SH-SY5Y (cell line): Measurements from ENCODE around the gene RTN4RL1.

Experiments used
- GATA2 ChIP-seq: IDR thresholded peaks from 2 replicates; pipeline ENCODE4 v1.6.1; 2011; ENCODE audit warnings: mild to moderate bottlenecking, low read depth, low read length
- GATA3 ChIP-seq: IDR thresholded peaks from 2 replicates; pipeline ENCODE4 v1.6.1; 2011; ENCODE audit warnings: low read depth, mild to moderate bottlenecking, low read length, moderate library complexity

RTN4RL1 gene

DNA sequence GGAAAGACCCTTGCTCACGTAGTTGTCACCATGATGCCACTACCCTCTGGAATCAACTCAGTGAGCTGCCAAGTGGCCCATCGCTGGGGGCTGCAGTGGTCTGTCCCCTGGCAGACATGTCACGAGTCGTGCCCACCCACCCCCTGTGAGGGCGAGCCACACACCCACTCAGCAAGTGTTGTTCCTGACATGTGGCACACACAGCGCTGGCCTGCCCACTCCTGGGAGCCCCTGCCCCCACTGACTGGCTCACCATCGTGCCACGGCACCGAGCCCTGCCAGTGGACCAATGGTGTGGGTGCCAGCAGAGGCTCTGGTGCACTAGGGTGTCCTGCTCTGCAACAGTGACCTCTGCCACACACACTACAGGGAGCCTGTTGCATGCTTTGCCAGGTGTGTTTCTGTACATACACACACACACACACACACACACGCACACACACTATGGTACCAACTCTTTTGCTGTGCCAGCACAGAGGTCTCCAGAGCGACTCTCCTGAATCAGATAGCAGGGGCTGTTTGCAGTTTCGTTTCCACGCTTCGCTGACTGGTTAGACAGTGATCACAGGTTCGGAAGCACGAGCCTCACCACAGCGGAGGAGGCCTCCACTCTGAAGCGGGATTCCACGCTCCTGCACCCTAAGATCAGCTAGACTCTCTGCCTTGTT lies 7.7 kb downstream of the RTN4RL1 start:
- no peak for TF ChIP-seq GATA2

DNA sequence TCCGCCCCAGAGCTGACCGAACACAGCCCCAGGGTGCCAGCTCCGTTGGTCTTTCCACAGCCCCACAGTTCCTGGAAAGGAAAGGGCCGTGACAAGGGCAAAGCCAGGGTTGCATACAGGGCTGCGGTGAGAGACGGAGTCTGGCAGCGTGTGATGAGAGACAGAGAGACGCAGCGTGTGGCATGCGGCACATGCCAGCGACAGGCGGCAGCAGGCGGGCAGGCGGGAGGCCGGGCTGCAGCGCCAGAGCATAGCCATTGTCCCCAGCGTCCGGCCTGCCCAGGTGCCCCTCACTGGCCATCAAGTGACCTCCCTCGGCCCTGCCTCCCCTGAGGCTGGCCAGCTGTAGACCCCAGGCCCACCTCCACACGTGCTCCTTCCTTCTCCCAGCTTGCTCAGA lies 8.6 kb downstream of the RTN4RL1 start:
- no peak for TF ChIP-seq GATA3
- no peak for TF ChIP-seq GATA2

DNA sequence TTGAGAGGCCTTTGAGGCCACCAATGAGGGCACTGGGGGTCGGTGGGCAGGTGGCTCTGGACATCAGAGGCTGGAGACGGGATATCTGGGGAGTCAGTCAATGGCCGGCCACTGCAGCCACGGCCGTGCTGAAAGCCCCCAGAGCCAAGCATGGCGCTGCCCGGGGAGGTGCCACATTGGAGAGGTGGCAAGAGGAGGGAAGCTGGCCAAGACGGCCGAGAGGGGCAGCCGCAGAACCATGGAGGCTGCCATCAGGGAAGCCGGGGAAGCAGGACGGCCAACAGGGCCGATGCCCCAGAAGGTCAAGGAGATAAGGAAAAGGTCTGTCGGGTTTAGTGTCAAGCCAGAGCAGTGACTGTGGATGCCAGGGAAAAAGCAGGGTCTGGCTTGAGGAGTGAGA lies 9.8 kb downstream of the RTN4RL1 start:
- TF ChIP-seq GATA3: no peak
- no peak for TF ChIP-seq GATA2

DNA sequence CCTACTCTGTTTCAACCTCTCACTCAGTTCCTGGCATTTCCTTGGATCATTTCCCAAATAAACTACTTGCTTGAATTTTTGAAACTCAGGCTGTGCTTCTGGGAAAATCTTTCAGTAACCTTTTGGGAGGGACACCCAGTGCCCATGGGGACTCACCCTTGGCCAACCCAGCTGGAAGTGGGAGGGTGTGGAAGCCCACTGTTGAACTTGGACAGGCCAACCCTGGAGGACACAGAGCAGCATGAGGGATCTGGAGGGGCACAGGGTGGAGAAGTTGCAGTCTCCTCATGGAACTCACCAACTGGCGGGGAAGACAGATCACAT lies 11.2 kb downstream of the RTN4RL1 start:
- TF ChIP-seq GATA3: no peak
- no peak for TF ChIP-seq GATA2

DNA sequence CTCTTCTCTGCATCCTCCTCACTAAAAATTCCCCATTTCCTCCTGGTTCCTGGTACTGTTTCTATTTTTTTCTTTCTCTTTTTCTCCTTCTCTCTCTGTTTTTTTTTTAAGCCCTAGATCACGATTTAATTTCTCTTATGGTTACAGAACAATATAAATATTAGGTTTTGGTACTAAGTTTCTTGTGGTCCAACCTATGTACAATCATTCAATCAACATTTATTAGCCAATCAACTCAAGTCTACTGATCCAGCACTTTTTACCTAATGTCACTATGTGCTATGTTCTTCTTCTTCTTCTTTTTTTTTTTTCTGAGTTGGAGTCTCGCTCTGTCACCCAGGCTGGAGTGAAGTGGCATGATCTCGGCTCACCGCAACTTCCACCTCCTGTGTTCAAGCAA lies 12.6 kb downstream of the RTN4RL1 start:
- no peak for TF ChIP-seq GATA3
- no peak for TF ChIP-seq GATA2

DNA sequence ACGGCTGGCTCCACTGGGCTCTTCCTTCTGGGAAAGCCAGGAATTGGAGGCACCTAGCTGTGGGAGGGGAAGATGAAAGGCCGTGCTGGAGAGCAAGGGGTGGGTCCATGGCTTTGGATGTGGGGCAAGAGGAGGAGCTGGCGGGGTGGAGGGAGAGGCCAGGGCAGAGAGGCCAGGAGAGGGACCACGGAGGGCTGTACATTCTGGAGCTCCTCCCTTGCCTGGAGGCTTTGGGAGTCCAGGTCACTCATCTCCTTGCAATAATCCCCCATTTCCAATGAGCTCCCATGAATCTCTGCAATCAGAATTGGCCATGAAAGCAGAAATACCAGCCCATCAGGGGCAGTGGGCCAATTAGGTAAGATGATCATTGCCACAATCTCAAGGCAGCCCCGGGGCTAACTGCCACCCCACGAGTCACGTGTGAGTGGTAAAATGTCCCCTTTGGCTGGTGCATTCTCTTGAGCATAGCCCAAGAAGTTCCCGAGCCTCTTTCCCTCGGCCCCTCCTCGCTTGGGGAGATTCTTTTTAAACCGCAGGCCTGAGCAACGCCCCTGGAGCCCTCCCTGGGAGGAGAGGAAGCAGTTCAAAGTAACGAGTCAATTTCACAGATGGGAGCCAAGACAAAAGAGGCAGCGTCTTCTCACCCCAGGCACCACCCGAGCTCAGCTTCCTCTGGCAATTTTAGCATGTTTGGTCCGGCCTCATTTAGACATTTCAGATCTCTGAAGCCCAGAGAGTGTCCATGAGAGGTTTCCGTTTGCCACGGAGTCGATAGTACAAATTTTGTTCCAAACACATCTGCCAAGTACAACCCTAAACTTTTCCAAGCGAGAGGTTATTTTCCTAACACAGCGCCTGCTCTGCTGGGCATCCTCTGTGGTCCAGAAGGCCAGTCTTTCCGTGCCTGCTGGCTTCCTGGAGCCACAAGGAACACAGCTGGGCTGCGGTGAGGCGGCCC lies 13.4 kb downstream of the RTN4RL1 start:
- no peak for TF ChIP-seq GATA2
- TF ChIP-seq GATA3: no peak

DNA sequence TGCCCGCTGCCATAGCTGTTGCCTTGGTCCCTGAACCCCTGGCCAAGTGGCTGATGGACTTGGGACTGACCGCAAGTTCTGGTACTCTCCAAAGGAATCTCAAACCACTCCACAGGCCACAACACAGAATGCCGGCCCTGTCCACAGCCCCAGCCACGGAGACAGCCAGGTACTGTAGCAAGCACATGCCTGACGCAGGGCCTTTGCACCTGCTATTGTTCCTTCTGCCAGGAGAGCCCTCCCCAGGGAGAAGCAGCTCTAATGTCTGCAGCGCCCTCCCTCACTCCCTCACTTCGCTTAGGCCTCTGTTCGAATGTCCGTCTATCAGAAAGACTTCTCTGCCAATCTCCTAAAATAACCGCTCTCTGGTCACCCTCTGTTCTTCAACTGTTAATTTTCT lies 15.4 kb downstream of the RTN4RL1 start:
- TF ChIP-seq GATA3 (no peak), GATA2 (no peak)

DNA sequence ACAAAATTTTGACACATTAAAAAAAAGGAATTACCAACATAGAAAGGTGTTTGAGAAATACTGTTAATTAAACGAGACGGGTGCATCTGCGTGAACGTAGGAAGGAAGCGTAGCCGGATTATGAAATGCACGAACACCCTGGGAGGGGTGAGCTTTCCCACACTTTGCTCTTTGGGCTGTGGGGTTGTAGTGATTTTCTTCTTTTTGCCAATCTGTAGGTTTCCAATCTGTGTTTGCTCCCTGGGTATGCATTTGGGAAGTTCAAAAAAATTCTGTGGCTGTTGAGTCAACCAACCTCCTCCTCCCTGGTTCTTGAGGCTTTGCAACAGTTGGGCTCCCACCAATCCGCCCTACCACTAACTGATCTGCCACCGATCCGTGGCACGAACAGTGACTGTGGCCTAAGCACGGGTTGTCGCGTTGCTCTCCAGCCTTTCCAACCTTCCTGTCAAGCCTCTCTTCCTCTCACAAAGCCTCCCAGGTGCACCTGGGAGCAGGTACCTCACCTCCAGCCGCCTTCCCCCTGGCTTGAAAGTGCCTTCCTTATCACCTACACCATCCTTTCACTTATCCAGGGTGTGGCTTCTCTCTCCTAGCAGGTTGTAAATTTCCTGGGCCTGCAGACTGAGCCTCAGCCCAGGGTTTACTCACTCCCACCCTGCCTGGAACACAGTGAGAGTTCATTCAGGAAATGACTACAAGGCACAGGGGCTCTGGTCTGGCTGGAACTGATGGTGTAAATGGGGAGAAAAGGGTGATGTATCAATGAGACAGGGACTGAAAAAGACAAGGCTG lies 16.6 kb downstream of the RTN4RL1 start:
- no peak for TF ChIP-seq GATA2
- no peak for TF ChIP-seq GATA3

DNA sequence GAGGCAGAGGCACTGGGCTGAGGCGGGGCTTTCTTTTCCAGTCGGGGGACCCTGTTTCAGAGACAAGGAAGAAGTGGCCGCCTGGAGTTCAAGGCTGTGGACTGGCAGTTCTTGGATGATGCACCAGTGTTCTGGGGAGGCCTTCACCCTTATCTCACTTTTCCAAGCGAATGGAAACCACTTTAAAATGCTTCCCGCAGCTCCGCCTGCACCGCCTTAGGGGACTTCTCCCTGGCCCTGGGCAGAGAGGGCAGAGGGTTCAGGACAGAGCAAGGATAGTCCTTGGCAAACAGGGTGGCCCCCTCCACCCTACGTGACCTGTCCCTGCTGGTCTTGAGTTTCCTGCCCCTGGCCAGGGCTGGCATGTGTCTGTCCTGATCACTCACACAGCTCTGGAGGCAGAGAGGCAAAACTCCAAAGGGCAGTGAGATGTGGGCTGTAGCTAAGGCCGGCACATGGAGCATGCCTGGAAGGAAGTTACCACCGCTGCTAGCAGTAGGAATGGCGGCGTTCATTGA lies 20.6 kb downstream of the RTN4RL1 start:
- TF ChIP-seq GATA2 (no peak), GATA3 (no peak)

DNA sequence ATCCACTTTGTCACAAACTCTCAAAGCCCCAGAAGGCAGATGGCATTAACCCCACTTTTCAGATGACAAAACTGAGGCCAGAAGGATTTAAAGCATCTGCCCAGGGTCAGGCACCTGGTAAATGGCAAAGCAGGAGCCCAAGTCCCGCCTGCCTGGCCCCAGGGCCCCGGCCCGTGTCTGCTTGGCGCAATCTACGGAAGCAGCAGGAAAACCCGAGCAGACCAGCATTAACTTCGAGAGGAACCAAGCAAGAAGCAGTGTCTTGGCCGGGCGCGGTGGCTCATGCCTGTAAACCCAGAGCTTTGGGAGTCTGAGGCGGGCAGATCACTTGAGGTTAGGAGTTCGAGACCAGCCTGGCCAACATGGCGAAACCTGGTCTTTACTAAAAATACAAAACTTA lies 21.6 kb downstream of the RTN4RL1 start:
- TF ChIP-seq GATA3 (no peak), GATA2 (no peak)

DNA sequence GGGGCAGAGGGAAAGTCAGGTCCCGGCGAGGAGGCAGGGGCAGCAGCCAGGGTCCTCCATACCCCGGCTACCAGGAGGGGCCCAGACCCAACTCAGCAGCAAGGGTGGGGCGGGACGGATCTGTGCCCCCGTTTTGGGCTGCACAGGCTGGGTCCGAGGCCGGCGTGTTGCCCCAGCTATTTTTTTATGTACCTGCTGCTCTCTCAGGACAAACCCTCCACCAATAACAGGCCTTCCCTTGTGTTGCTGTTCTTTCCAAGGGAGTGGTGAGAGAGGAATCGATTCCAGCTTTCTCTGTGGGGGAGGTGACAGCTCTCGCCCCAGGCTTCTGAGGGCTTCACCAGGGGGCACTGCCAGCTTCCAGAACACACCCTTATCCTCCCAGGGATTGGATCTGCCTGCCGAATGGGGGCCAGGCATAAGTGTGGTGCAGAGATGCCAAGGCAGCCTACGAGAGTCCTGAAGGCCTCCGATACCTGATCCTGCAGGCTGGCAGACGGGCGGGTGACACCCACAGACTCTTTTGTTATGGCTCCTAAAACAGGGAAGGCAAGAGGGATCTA lies 22.3 kb downstream of the RTN4RL1 start:
- TF ChIP-seq GATA3 (no peak), GATA2 (no peak)

DNA sequence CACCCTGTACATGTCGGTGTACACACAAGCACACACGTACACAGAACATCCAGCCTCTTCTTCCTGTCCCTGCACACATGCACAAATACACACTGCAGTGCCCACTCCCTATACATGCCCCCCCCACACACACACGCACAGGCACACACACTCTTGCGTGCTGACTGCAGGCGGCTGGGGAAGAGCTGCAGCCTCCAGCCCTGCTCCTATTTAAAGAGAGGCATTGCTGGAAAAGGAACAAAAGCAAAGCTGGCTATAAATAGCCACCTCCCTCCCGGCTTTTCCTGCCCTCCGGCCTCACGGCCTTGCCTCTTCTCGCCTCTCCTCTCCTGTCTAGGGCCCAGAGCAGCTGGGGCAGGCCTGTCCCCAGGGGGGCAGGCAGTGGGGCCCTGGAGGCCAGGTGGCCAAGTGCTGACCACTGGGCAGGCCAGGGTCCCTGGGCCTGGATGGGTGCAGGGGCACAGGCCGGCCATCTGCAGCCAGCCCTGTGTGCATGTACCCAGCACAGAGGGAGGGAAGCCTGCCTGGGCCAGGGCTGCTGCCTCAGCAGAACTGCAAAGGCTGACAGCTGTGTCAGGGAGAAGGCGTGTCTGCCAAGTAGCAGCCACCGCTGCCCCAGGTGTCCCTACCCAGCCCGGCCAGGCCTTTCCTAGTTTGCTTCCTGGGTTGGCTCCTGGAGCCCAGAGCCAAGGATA lies 25.4 kb downstream of the RTN4RL1 start:
- TF ChIP-seq GATA2: no peak
- TF ChIP-seq GATA3: no peak
